ENCODE data around the gene SULT1C2.

- TF ChIP-seq CTCF (conservative IDR thresholded peaks at IDR 0.05; ENCODE audit: low read depth, low read length) (no peak), EZH2 (IDR thresholded peaks at IDR 0.05; ENCODE audit: borderline replicate concordance, low read depth, low read length, poor library complexity, severe bottlenecking) (no peak)
Observed at GRCh38 chr2:108244667-108245414, 43.9 kb upstream of the SULT1C2 start.
